HepG2 (cell line): Measurements from ENCODE around the gene NDRG2. TPM values are rescaled to one million over a fixed set of nuclear protein-coding genes. Genes with fewer than 3 reads are reported as not detected.

Experiments used
- ATF7 ChIP-seq, 2 experiments: fragments of 450-650 bp in 1 of 2; sonication (generic) in 1 of 2; formaldehyde crosslinking in 1 of 2; IDR thresholded peaks; 2 replicates each; pipeline versions ENCODE4 v1.4.0 to v1.6.1; 2016 to 2020; ENCODE audit warnings: antibody characterized with exemption in 1 of 2, mild to moderate bottlenecking in 1 of 2, missing genetic modification reagents in 1 of 2
- CC2D1A ChIP-seq: sonication (generic); formaldehyde crosslinking; IDR thresholded peaks from 2 replicates; pipeline ENCODE4 v1.8.1; 2023; ENCODE audit warnings: mild to moderate bottlenecking, missing genetic modification reagents
- HDAC1 ChIP-seq: sonication (generic); formaldehyde crosslinking; IDR thresholded peaks from 2 replicates; pipeline ENCODE4 v1.5.1; 2020; ENCODE audit warnings: mild to moderate bottlenecking, missing genetic modification reagents
- HIC2 ChIP-seq: sonication (generic); formaldehyde crosslinking; IDR thresholded peaks from 2 replicates; pipeline ENCODE4 v1.9.0; 2022; ENCODE audit warnings: low read depth, missing genetic modification reagents
- HOXA3 ChIP-seq: sonication (generic); formaldehyde crosslinking; IDR thresholded peaks from 2 replicates; pipeline ENCODE4 v1.5.0; 2020; ENCODE audit warnings: missing genetic modification reagents
- RFX1 ChIP-seq: fragments of 450-650 bp; IDR thresholded peaks from 2 replicates; pipeline ENCODE4 v1.6.1; 2017
- RXRA ChIP-seq: sonication (generic); formaldehyde crosslinking; IDR thresholded peaks from 2 replicates; pipeline ENCODE4 v1.5.1; 2020; ENCODE audit warnings: missing genetic modification reagents
- SNAPC2 ChIP-seq: sonication (generic); formaldehyde crosslinking; IDR thresholded peaks from 2 replicates; pipeline ENCODE4 v1.8.1; 2022; ENCODE audit warnings: mild to moderate bottlenecking, missing genetic modification reagents
- SOX5 ChIP-seq: IDR thresholded peaks from 2 replicates; pipeline ENCODE4 v1.6.1; 2016; ENCODE audit warnings: borderline replicate concordance
- U2AF2 ChIP-seq: fragments of 200-400 bp; formaldehyde crosslinking; IDR thresholded peaks from 2 replicates; pipeline ENCODE4 v1.6.1; 2017; ENCODE audit warnings: low read depth, mild to moderate bottlenecking, low read length
- XBP1 ChIP-seq: sonication (generic); formaldehyde crosslinking; IDR thresholded peaks from 2 replicates; pipeline ENCODE4 v1.5.0; 2020; ENCODE audit warnings: missing genetic modification reagents
- ZBTB25 ChIP-seq: IDR thresholded peaks from 2 replicates; pipeline ENCODE4 v1.6.1; 2018; ENCODE audit warnings: missing genetic modification reagents
- ZBTB4 ChIP-seq: sonication (generic); formaldehyde crosslinking; IDR thresholded peaks from 2 replicates; pipeline ENCODE4 v1.4.0; 2020; ENCODE audit warnings: missing genetic modification reagents, mild to moderate bottlenecking, borderline replicate concordance
- ZFP41 ChIP-seq: sonication (generic); formaldehyde crosslinking; IDR thresholded peaks from 2 replicates; pipeline ENCODE4 v1.4.0; 2020; ENCODE audit warnings: mild to moderate bottlenecking, missing genetic modification reagents, borderline replicate concordance
- ZKSCAN5 ChIP-seq: sonication (generic); formaldehyde crosslinking; IDR thresholded peaks from 2 replicates; pipeline ENCODE4 v1.5.1; 2020; ENCODE audit warnings: mild to moderate bottlenecking, missing genetic modification reagents
- ZMYM2 ChIP-seq: sonication (generic); formaldehyde crosslinking; IDR thresholded peaks from 2 replicates; pipeline ENCODE4 v1.8.0; 2022; ENCODE audit warnings: mild to moderate bottlenecking, missing genetic modification reagents
- ZNF17 ChIP-seq: sonication (generic); formaldehyde crosslinking; IDR thresholded peaks from 2 replicates; pipeline ENCODE4 v1.5.0; 2020; ENCODE audit warnings: mild to moderate bottlenecking, missing genetic modification reagents
- ZNF205 ChIP-seq: IDR thresholded peaks from 2 replicates; pipeline ENCODE4 v1.6.1; 2018; ENCODE audit warnings: missing biosample characterization, missing genetic modification reagents
- ZNF230 ChIP-seq: sonication (generic); formaldehyde crosslinking; IDR thresholded peaks from 2 replicates; pipeline ENCODE4 v1.4.0; 2020; ENCODE audit warnings: mild to moderate bottlenecking, missing genetic modification reagents
- ZNF263 ChIP-seq: sonication (generic); formaldehyde crosslinking; IDR thresholded peaks from 2 replicates; pipeline ENCODE4 v1.4.0; 2020; ENCODE audit warnings: missing genetic modification reagents
- ZNF337 ChIP-seq: sonication (generic); formaldehyde crosslinking; IDR thresholded peaks from 2 replicates; pipeline ENCODE4 v1.5.1; 2020; ENCODE audit warnings: missing genetic modification reagents, low read depth, mild to moderate bottlenecking, borderline replicate concordance
- ZNF7 ChIP-seq: IDR thresholded peaks from 2 replicates; pipeline ENCODE4 v1.6.1; 2016; ENCODE audit warnings: missing biosample characterization, missing genetic modification reagents
- ZNF777 ChIP-seq: sonication (generic); formaldehyde crosslinking; IDR thresholded peaks from 2 replicates; pipeline ENCODE4 v1.4.0; 2020; ENCODE audit warnings: missing genetic modification reagents
- polyA plus RNA-seq, 8 experiments: library from polyadenylated mRNA; depleted of rRNA in 3 of 8; stranded (reverse) in 7 of 8; unstranded in 1 of 8; fragments of >200 nt; fragmentation: Illumina TruSeq in 4 of 8; extraction: Trizol in 4 of 8; gene quantifications; 2 replicates each; pipeline versions ENCODE4 v1.2.1 to v1.2.3, GENCODE V29; 2011 to 2016; ENCODE audit warnings: low read depth in 4 of 8, missing spikeins in 1 of 8, mixed read lengths in 1 of 8; ENCODE audit not compliant: insufficient read depth in 1 of 8
- total RNA-seq, 5 experiments: library from RNA; depleted of rRNA; stranded (reverse); fragments of >200 nt; fragmentation: Illumina TruSeq; extraction: Trizol; gene quantifications; 2 replicates each; pipeline ENCODE4 v1.2.3, GENCODE V29; 2016; ENCODE audit warnings: low read depth in 1 of 5

NDRG2 gene
- total and polyA plus RNA-seq, 2 of the 13 experiments (the other 11 are each of a cell fraction or from before 2014, with no cell fraction given) = 27.2 to 189 TPM

GRCh38 chr14:21055432-21056117 is 30.7 kb upstream of the NDRG2 start (continued):
- TF ChIP-seq ZBTB4 (CRISPR knock-in tag) (peak; percentile 92; the same call in 1 of the 2 replicates), ZNF337 (no peak), U2AF2 (no peak), RFX1 (no peak), ZKSCAN5 (CRISPR knock-in tag) (no peak), ZBTB25 (CRISPR knock-in tag) (no peak), ZNF205 (CRISPR knock-in tag) (peak; percentile 48; the same call in 1 of the 2 replicates), HDAC1 (CRISPR knock-in tag) (peak; percentile 69; the same call in 1 of the 2 replicates), ZMYM2 (CRISPR knock-in tag) (peak; percentile 44; the same call in 1 of the 2 replicates), HOXA3 (CRISPR knock-in tag) (peak; percentile 93), ZNF7 (no peak), SOX5 (CRISPR knock-in tag) (peak; percentile 84), SNAPC2 (CRISPR knock-in tag) (no peak), ZFP41 (no peak), HIC2 (peak; percentile 87), ZNF777 (CRISPR knock-in tag) (no peak), CC2D1A (CRISPR knock-in tag) (0 out of 2 replicates have a peak, but pooled peaks have one; percentile 36), ZNF17 (no peak), ZNF230 (CRISPR knock-in tag) (0 out of 2 replicates have a peak, but pooled peaks have one; percentile 40), ATF7 (IDR thresholded peaks at IDR 0.05) (no peak), ATF7 (CRISPR knock-in tag; IDR thresholded peaks at IDR 0.05) (peak; percentile 76), XBP1 (CRISPR knock-in tag) (no peak; the same call in 1 of the 2 replicates), RXRA (CRISPR knock-in tag) (peak; percentile 58; the same call in 1 of the 2 replicates), ZNF263 (peak; percentile 99)
